GM19193 (cell line): Measurements from ENCODE around the gene CXCR1.

Source experiments
- POLR2A ChIP-seq: IDR thresholded peaks from 4 replicates; pipeline ENCODE4 v1.6.1; 2011; ENCODE audit not compliant: insufficient read depth, insufficient read length; ENCODE audit errors: extremely low read depth

The CXCR1 gene

DNA sequence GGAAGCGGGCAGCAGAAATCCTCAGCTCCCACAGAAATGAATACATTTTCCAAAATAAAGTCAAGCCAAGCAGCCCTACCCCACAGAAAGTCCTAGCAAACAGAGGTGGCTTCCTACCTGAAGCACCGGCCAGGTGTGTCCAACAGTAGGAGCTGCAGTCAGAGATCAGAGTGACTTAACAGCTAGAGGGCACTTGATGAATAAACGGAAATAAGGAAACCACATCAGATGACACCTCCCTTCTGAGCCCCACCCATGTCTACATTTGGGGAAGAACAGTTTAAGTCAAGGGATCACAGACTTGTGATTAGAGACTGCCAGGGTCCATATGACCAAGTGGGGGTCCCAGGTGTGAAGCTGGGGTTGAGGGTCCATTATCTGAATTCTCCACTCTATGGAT lies at the start of gene CXCR1:
TSS of gene CXCR1 (minus strand) at position 172 of the 400 bp plus-strand sequence. CDS start 1,751 bp downstream, outside the sequence.
- TF ChIP-seq POLR2A: no peak

DNA sequence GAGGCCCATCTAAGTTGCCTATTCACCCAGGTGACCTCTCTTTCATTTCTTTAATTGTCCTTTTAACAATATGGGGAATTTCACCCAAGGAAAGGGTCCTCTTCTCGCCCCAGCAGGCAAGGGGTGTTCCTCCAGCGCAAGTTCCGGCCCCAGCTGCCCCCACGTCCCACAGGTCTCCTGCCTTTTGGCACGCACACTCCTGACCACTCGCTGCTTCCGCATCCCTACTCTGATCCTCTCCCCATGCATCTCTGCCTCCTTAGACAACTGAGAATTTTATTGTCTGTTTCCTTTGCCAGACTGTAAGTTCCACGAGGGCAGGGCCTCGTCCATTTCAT lies 49.5 kb upstream of the CXCR1 start:
- TF ChIP-seq POLR2A: no peak

DNA sequence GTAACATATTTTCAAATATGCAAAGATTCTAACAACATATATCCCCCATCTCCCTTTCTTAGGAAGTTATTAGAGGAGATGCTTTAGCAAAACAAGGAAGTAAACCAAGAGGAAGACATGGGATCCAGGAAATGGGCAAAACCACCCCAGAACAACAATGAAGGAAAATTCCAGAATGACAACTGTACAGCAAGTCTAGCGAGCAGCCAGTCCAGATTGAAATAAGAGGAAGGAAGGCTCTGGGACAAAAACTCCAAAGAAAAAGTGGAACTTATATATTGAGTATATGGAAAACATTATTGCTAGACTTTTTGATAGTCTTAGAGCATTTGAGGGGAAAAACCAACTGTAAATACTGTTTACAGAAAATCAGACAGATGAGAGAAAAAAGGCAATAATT lies 47.4 kb upstream of the CXCR1 start:
- TF ChIP-seq POLR2A: no peak

DNA sequence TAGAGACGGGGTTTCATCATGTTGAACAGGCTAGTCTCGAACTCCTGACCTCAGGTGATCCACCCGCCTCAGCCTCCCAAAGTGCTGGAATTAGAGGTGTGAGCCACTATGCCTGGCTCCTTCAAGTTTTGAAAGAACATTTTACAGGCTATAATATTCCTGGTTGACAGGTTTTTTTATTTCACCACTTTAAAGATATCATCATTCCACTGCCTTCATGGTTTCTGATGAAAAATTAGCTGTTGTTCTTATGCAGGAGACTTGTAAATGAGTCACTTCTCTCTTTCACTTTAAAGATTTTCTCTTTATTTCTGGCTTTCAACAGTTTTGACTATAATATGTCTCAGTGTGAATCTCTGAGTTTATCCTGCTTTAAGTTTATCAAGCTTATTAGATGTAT lies 42.3 kb upstream of the CXCR1 start:
- TF ChIP-seq POLR2A: no peak

DNA sequence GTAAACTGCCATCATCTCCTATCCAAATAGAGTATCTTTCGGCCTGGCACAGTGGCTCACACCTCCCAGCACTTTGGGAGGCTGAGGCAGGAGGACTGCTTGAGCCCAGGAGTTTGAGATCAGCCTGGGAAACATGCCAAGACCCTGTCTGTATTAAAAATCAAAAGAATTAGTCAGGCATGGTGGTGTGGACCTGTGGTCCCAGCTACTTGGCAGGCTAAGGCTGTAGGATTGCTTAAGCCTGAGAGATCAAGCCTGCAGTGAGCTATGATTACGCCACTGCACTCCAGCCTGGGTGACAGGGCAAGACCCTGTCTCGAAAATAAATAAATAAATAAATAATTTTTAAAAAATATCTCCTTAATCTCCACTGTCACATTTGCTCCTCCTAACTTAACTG lies 35.5 kb upstream of the CXCR1 start:
- no peak for TF ChIP-seq POLR2A

DNA sequence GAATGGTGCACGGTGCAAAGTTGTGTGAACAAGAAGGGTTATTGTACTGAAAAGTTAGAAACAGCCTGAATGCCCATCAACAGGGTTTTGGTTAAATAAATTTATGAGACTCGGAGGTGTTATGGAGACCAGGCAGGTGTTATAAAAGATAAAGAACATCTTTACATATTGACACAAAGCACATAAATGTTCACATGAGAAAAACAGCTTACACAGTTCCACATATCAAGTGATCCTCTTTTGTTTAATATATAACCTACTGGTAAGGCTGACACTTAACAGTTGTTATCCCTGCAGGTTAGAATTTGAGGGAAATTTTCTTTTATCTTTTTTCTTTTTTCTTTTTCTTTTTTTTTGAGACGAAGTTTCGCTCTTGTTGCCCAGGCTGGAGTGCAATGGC lies 30.2 kb upstream of the CXCR1 start:
- TF ChIP-seq POLR2A: no peak

DNA sequence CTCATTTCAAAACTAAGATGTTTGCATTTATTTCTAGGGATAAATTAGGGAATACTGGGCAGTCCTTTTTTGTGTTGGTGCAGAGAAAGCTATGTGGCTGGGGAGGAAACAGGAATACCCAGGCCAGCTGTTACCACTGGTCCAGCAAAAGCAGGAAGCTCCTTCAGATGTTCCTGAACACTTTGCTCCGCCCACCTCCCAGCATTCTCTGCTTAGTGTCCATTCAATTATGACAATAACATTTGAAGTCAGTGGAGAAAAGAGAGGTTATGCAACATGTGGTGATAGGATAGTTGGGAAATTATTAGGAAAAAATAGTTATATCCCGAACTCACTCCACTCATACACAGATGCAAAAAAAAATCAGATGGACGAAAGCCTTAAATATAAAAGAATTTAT lies 28.1 kb upstream of the CXCR1 start:
- TF ChIP-seq POLR2A: no peak

DNA sequence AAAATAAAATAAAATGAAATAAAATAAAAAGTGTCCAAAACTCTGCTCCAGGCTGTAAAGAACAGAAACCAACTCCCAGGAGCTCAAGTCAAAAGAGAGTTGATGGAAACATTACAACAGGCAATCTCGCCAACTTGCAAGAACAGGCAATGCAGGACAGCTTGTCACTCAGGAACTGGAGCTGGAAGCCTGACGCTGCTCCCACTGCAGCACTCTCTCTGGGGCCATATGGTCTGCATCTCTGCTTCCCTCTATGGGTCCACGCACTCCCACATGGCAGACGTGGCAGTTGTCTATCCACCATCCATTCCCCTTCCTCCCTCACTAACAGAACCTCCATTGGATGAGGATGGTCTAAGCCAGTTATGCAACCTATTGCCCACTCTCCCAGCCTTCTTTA lies 26.9 kb upstream of the CXCR1 start:
- TF ChIP-seq POLR2A: no peak

DNA sequence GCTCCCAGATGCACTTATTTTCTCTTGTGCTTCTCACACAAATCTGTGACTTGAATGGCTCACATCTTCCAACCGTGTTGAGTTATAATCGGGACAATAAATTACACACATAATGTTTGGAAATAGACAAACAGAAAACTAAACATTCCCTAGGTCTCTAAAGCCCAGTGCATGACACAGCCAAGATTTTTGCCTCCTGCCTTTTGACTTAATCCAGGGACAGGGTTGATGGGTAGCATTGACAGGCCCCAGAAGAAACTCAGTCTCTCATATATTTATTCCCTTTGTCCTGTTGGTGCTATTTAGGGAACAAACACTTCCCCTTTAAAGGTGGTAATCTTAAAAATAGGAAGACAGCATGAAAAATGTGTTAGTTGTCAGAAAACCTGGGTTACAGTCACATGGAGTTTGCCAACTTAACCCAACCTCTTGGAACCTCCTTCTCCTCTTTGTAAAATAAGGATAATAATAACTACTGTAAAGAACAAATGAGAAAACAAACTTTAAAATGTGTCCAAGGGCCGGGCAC lies 26.2 kb upstream of the CXCR1 start:
- no peak for TF ChIP-seq POLR2A

DNA sequence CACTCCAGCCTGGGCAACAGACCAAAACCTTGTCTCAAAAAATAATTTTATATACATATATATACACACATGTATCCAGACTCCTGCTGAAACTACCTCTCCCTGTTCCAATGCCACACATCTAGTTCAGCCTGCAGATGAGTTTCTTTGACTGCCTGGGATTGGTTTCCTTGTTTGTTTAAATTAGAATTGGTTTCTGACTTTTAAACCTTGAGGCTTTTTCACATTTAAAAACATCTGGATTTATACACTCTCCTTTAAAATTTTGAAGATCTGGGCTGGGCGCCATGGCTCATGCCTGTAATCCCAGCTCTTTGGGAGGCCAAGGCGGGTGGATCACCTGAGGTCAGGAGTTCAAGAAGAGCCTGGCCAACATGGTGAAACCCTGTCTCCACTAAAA lies 21.8 kb upstream of the CXCR1 start:
- TF ChIP-seq POLR2A: no peak

DNA sequence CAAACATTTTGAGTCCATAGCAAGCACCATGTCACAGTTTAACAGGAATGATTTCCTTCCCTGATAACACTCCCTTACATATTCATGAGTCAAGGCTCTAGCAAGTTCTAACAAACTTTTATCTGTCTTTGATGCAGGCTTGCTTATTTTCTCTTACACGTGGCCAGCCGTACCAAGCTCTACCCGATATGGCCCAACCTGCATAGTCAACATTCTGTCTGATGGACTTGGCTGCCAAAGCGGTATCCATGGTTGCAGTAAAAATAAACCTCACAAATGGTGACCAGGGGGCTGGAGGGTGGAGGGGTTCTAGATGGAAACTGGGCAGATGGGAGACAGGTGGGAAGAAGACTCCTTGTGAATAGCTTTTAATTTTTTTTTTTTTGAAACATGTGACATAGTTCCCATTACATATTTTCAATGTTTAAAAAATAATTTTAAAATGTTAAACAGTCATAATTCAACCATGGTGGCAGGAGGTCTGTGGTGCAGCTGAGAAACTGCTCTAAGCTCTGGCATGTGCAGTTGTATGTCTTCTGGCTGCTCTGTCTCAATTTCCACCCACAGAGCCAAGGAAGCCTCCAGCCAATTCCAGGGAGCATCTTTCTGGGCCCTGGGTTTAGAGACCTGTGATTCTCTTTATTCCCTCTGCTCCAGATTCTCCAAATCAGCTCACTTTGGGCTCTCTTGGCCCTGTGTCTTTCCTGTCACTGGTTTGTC lies 20.7 kb upstream of the CXCR1 start:
- no peak for TF ChIP-seq POLR2A

DNA sequence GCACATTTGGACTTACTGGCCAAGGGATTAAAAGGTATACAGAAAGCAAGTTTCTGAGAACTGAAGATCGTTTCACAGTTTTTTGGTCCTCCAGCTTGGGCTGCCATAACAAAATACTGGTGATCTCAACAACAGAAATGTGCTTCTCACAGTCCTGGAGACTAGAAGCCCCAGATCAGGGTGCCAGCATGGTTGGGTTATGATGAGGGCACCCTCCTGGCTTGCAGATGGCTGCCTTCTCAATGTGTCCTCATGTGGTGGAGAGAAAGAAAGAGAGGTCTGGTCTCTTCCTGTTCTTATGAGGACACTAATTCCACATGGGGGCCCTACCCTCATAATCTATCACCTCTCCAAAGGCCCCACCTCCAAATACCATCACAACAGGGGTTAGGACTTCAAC lies 20.1 kb upstream of the CXCR1 start:
- no peak for TF ChIP-seq POLR2A

DNA sequence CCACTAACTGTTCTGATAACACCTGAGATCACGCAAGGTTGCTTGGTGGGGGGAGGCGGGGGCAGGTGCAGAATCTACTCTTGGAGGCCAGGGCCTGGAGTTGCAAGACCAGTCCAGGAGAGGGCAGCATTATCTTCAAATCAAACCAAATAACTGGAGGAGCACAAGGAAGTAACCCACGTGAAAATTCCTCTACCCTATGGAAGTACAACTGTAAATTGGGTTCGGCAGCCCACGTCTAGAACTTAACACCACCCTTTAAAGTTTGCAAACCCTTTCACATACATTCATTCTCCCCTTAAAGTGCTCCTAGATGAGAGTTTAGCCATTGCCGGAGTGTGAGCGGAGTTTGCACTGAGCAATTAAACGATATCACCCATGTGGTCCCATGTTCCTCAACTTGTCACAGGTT lies 19.6 kb upstream of the CXCR1 start:
- no peak for TF ChIP-seq POLR2A

DNA sequence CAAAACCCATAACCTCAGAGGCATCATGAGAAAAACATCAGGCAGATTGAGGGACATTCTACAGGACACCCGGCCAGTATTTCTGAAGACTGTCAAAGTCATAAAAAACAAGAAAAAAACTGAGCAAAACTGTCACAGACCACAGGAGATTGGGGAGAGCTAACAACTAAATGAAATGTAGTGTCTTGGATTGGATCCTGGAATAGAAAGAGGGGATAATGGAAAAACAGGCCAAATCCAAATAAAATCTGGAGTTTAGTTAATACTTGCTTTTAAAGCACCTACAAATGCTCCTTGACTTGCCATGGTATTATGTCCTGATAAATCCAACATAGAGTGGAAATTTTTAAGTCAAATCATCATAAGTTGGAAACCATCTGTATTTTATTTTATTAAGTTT lies 17.6 kb upstream of the CXCR1 start:
- no peak for TF ChIP-seq POLR2A

DNA sequence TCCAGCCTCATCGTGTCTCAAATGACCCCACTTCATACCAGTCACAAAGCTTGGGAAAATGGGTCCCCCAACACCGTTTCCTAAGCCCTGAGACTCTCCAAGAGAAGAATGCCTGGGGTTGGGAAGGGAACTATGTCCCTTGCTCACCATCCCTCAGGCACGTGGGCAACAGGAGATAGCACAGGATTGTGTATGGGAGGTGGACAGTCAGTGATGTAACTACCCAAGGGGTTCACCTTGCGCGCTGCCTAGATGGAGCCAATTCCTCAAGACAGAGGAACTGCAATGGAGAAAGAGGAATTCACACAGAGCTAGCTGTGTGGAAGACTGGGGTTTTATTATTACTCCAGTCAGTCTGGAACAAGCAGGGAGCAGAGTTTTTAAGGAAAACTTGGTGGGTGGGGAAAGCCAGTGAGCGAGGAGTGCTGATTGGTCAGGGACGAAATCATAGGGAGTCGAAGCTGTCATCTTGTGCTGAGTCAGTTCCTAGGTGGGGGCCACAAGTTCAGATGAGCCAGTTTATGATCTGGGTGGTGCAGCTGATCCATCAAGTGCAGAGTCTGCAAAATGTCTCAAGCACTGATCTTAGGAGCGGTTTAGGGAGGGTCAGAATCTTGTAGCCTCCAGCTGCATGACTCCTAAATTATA lies 13.8 kb upstream of the CXCR1 start:
- no peak for TF ChIP-seq POLR2A

DNA sequence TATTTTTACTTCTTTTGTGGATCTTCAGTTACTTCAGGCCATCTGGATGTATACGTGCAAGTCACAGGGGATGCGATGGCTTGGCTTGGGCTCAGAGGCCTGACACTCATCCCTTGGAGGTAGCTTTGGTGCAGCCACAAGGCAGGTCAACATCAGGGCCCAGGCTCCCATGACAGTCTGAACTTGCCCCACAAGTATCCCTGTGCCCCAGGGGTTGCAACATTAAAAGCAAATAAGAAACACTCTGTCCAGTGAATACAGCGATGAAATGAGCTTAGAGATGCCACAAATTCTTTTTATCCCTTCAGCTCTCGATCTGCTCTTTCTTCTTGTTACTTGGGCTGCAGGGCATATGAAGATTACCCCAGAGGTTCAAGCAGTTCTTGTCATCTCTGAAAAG lies 13.0 kb upstream of the CXCR1 start:
- TF ChIP-seq POLR2A: no peak
